IMR-90 (cell line): ENCODE data around the gene EPS8. TPM values are rescaled to one million over a fixed set of nuclear protein-coding genes. Genes with fewer than 3 reads are reported as not detected.

ENCODE experiments used
- ATAC-seq: fragments of 200-7000 bp; cut with Tn5 transposase; 2 replicates; pipeline ENCODE4 v1.9.1; 2020; ENCODE audit warnings: low read depth, mild to moderate bottlenecking, moderate library complexity
- BruUV-seq: library from RNA; stranded (reverse); fragments of 400-500 nt; replicated peaks from 2 replicates; lab custom pipeline; 2021; lab: Mats Ljungman, UMichigan
- CTCF ChIA-PET: fragments of 300-600 bp; formaldehyde crosslinking; extraction: SDS; loops from one replicate; lab custom pipeline; 2021; ENCODE audit warnings: antibody characterized with exemption; lab: Yijun Ruan, JAX
- POLR2A ChIA-PET: fragments of 300-600 bp; sonication (Branson Sonifier 250); formaldehyde crosslinking; loops from one replicate; lab custom pipeline; 2022; ENCODE audit warnings: antibody characterized with exemption; ENCODE audit not compliant: unreplicated experiment; lab: Charles Lee
- DNase-seq: peaks from one replicate; pipeline ENCODE4 v3.0.0; 2013
- H2AFZ ChIP-seq: replicated peaks from 2 replicates; pipeline ENCODE3; 2013; ENCODE audit warnings: low read length, mild to moderate bottlenecking; ENCODE audit not compliant: poor library complexity
- H2AK5ac ChIP-seq: 2 replicates; pipeline ENCODE4 v1.6.1; 2013; ENCODE audit warnings: low read depth, low read length, inconsistent platforms
- H2AK9ac ChIP-seq: replicated peaks from 2 replicates; pipeline ENCODE3; 2013; ENCODE audit warnings: mild to moderate bottlenecking, low read depth, low read length, moderate library complexity; ENCODE audit not compliant: poor library complexity
- H2BK120ac ChIP-seq: 2 replicates; pipeline ENCODE4 v1.6.1; 2013; ENCODE audit warnings: low read depth, low read length, inconsistent platforms
- H2BK15ac ChIP-seq: 3 replicates; pipeline ENCODE4 v1.6.1; 2013; ENCODE audit warnings: low read depth, low read length, inconsistent platforms
- H2BK20ac ChIP-seq: 2 replicates; pipeline ENCODE4 v1.6.1; 2013; ENCODE audit warnings: low read depth, mild to moderate bottlenecking, inconsistent platforms, low read length, moderate library complexity
- H2BK5ac ChIP-seq: 2 replicates; pipeline ENCODE4 v1.6.1; 2013; ENCODE audit warnings: mild to moderate bottlenecking, low read depth, low read length, inconsistent platforms; ENCODE audit not compliant: poor library complexity, severe bottlenecking
- H3K14ac ChIP-seq: replicated peaks from 2 replicates; pipeline ENCODE4 v1.6.1; 2013; ENCODE audit warnings: low read depth, low read length, inconsistent platforms
- H3K18ac ChIP-seq: 2 replicates; pipeline ENCODE4 v1.6.1; 2013; ENCODE audit warnings: low read depth, low read length, control low read depth
- H3K23ac ChIP-seq: 2 replicates; pipeline ENCODE4 v1.6.1; 2013; ENCODE audit warnings: low read depth, low read length, inconsistent platforms
- H3K27ac ChIP-seq: 2 replicates; pipeline ENCODE4 v1.5.1; 2013; ENCODE audit warnings: mild to moderate bottlenecking, control low read depth, low read length; ENCODE audit not compliant: insufficient read depth
- H3K27me3 ChIP-seq: 2 replicates; pipeline ENCODE4 v1.6.1; 2013; ENCODE audit warnings: low read length; ENCODE audit not compliant: control insufficient read depth, insufficient read depth
- H3K36me3 ChIP-seq: 2 replicates; pipeline ENCODE4 v1.6.1; 2013; ENCODE audit warnings: low read length, mixed read lengths; ENCODE audit not compliant: control insufficient read depth, insufficient read depth
- H3K4ac ChIP-seq: 2 replicates; pipeline ENCODE4 v1.6.1; 2013; ENCODE audit warnings: low read depth, low read length, inconsistent platforms
- H3K4me1 ChIP-seq: 2 replicates; pipeline ENCODE4 v1.6.1; 2013; ENCODE audit warnings: low read length, mixed read lengths; ENCODE audit not compliant: control insufficient read depth, insufficient read depth
- H3K4me2 ChIP-seq: 2 replicates; pipeline ENCODE4 v1.6.1; 2013; ENCODE audit warnings: low read depth, mild to moderate bottlenecking, control low read depth, low read length, moderate library complexity
- H3K4me3 ChIP-seq: 2 replicates; pipeline ENCODE4 v1.5.1; 2013; ENCODE audit warnings: low read depth, mild to moderate bottlenecking, control low read depth, low read length, moderate library complexity; ENCODE audit not compliant: insufficient read depth
- H3K56ac ChIP-seq: 2 replicates; pipeline ENCODE4 v1.6.1; 2013; ENCODE audit warnings: low read length, inconsistent platforms; ENCODE audit not compliant: insufficient read depth; ENCODE audit errors: extremely low read depth
- H3K79me1 ChIP-seq, 2 experiments: 2 replicates each; pipeline ENCODE4 v1.6.1; 2013; ENCODE audit warnings: low read length in 2 of 2, inconsistent platforms in 1 of 2, low read depth in 1 of 2
- H3K9ac ChIP-seq: 2 replicates; pipeline ENCODE4 v1.6.1; 2013; ENCODE audit warnings: low read depth, low read length, control low read depth
- H3K9me1 ChIP-seq: 2 replicates; pipeline ENCODE4 v1.6.1; 2013; ENCODE audit warnings: low read length, inconsistent platforms; ENCODE audit not compliant: insufficient read depth
- H3K9me3 ChIP-seq: 2 replicates; pipeline ENCODE4 v1.6.1; 2013; ENCODE audit warnings: low read length; ENCODE audit not compliant: control insufficient read depth, insufficient read depth
- H4K20me1 ChIP-seq: 2 replicates; pipeline ENCODE4 v1.6.1; 2013; ENCODE audit warnings: low read length, inconsistent platforms; ENCODE audit not compliant: insufficient read depth
- H4K5ac ChIP-seq: 2 replicates; pipeline ENCODE4 v1.6.1; 2013; ENCODE audit warnings: mild to moderate bottlenecking, low read depth, low read length, control low read depth
- H4K8ac ChIP-seq, 2 experiments: 2 replicates each; pipeline ENCODE4 v1.6.1; 2013; ENCODE audit warnings: low read depth in 2 of 2, low read length in 2 of 2, control low read depth in 1 of 2, inconsistent platforms in 1 of 2
- H4K91ac ChIP-seq: 2 replicates; pipeline ENCODE4 v1.6.1; 2013; ENCODE audit warnings: low read depth, low read length, inconsistent platforms; ENCODE audit not compliant: insufficient read depth
- CEBPB ChIP-seq: IDR thresholded peaks from 2 replicates; pipeline ENCODE4 v1.6.1; 2012; ENCODE audit warnings: low read depth, low read length, improper control_type of control experiment
- CHD1 ChIP-seq: IDR thresholded peaks from 2 replicates; pipeline ENCODE4 v1.6.1; 2012; ENCODE audit warnings: low read depth, low read length, improper control_type of control experiment
- CTCF ChIP-seq: conservative IDR thresholded peaks from 2 replicates; pipeline ENCODE4 v1.5.1; 2012; ENCODE audit warnings: mild to moderate bottlenecking, low read depth, low read length, improper control_type of control experiment
- FOS ChIP-seq: fragments of 150-350 bp; IDR thresholded peaks from 2 replicates; pipeline ENCODE4 v1.6.1; 2016; ENCODE audit warnings: low read depth, low read length
- MAFK ChIP-seq: IDR thresholded peaks from 2 replicates; pipeline ENCODE4 v1.6.1; 2012; ENCODE audit warnings: low read depth, low read length, improper control_type of control experiment
- MAZ ChIP-seq: IDR thresholded peaks from 2 replicates; pipeline ENCODE4 v1.6.1; 2012; ENCODE audit warnings: low read depth, mild to moderate bottlenecking, low read length, improper control_type of control experiment, moderate library complexity, borderline replicate concordance
- MXI1 ChIP-seq: IDR thresholded peaks from 2 replicates; pipeline ENCODE4 v1.6.1; 2012; ENCODE audit warnings: low read depth, mild to moderate bottlenecking, low read length, moderate library complexity, borderline replicate concordance
- NFE2L2 ChIP-seq: fragments of 150-350 bp; IDR thresholded peaks from 2 replicates; pipeline ENCODE4 v1.6.1; 2016; ENCODE audit warnings: low read depth, mild to moderate bottlenecking, low read length
- POLR2A ChIP-seq: IDR thresholded peaks from 2 replicates; pipeline ENCODE4 v1.6.1; 2012; ENCODE audit warnings: mild to moderate bottlenecking, low read depth, low read length
- RCOR1 ChIP-seq: IDR thresholded peaks from 2 replicates; pipeline ENCODE4 v1.6.1; 2012; ENCODE audit warnings: mild to moderate bottlenecking, low read length, improper control_type of control experiment; ENCODE audit not compliant: insufficient replicate concordance
- USF2 ChIP-seq: fragments of 150-350 bp; IDR thresholded peaks from 2 replicates; pipeline ENCODE4 v1.6.1; 2017; ENCODE audit warnings: mild to moderate bottlenecking, antibody characterized with exemption, low read length, low read depth
- WGBS, 2 experiments: methylation state at CpG; one replicate each; pipeline versions ENCODE4 v1.1.5 to v1.1.7; 2013; ENCODE audit warnings: missing lambda C conversion rate in 2 of 2; ENCODE audit not compliant: insufficient read length in 1 of 2; ENCODE audit errors: extremely low coverage in 2 of 2; 5-methylcytosine and 5-hydroxymethylcytosine counted together
- dilution Hi-C: fragments of 300-500 bp; cut with HindIII; formaldehyde crosslinking; loops from one replicate; pipeline ENCODE4 v1.14.3; 2018; ENCODE audit warnings: low sequenced_read_pairs; ENCODE audit not compliant: unreplicated experiment
- in situ Hi-C: fragments of 300-500 bp; cut with MboI; formaldehyde crosslinking; loops from 3 replicates; pipeline ENCODE4 v1.14.3; 2019; ENCODE audit warnings: low sequenced_read_pairs, inconsistent platforms, mixed read lengths
- intact Hi-C: fragments of 100-400 bp; cut with micrococcal nuclease; formaldehyde crosslinking; loops from 2 replicates; pipeline ENCODE4 v1.10.0; 2022
- polyA plus RNA-seq, 3 experiments: library from polyadenylated mRNA; depleted of rRNA; stranded (reverse); fragments of >200 nt; gene quantifications; 2 replicates each; pipeline ENCODE4 v1.2.3, GENCODE V29; 2012; ENCODE audit warnings: low replicate concordance in 1 of 3
- total RNA-seq: library from RNA; depleted of rRNA; stranded (reverse); fragments of >200 nt; gene quantifications from 2 replicates; pipeline ENCODE4 v1.2.3, GENCODE V29; 2012

EPS8 gene
- total and polyA plus RNA-seq, 2 of the 4 experiments (the other 2 are of a cell fraction), result 45.1 to 104 TPM

GRCh38 chr12:15646581-15646980, 142.6 kb downstream of the EPS8 start:
- ChIA-PET CTCF (no interaction called here), POLR2A (no interaction called here)
- peaks cover 2 to 8% of the 10 kb centered on the region in 2 experiments; a peak in 2 of 4 replicates for H3K79me1 ChIP-seq
- peak overlapping the region; percentile 71 for H2BK120ac ChIP-seq
- no peak overlapping the region for H2AFZ ChIP-seq
- in situ Hi-C loops (no loop called here), intact Hi-C loops (loop anchor here (5.0 kb wide), 1 partner anchor 141 kb away; the partner anchor contains the start of gene EPS8), dilution Hi-C loops (no loop called here)
- H3K4me2 ChIP-seq, result peak overlapping the region; percentile 41; the same call in 1 of the 2 replicates
- no peak overlapping the region; the same call in 1 of the 2 replicates for H3K27ac ChIP-seq
- H3K9ac ChIP-seq, result no peak overlapping the region
- H3K9me1 ChIP-seq, result peaks cover 10% of the 10 kb centered on the region
- no peak overlapping the region for H3K18ac ChIP-seq
- H3K9me3 ChIP-seq, result no peaks in the 10 kb centered on the region; the same call in 1 of the 2 replicates
- H3K56ac ChIP-seq, result no peak overlapping the region
- H2BK15ac ChIP-seq, result no peak overlapping the region; the same call in 1 of the 3 replicates
- 0 out of 2 replicates have a peak overlapping the region, but pooled peaks have one; percentile 88 for H4K91ac ChIP-seq
- H3K4me3 ChIP-seq, result no peak overlapping the region
- no peak overlapping the region for H3K14ac ChIP-seq
- H2AK5ac ChIP-seq, result no peak overlapping the region
- peak overlapping the region; percentile 84 for H2BK5ac ChIP-seq
- no peak overlapping the region for H2BK20ac ChIP-seq
- DNase-seq (peak; percentile 82), ATAC-seq (peak; percentile 85)
- H4K20me1 ChIP-seq, result no peaks in the 10 kb centered on the region
- peaks cover 4% of the 10 kb centered on the region for H3K36me3 ChIP-seq
- WGBS, 2 experiments, result no CpG with 5 or more reads among the region's 1 CpG
- TF ChIP-seq CHD1 (no peak), RCOR1 (no peak), CTCF (no peak), MXI1 (no peak), MAZ (no peak), MAFK (no peak), CEBPB (no peak), USF2 (no peak), POLR2A (no peak), NFE2L2 (no peak), FOS (no peak)
- no peak overlapping the region; the same call in 1 of the 2 replicates for H4K5ac ChIP-seq
- peaks cover 11% of the 10 kb centered on the region for H3K4me1 ChIP-seq
- no TSS peak for BruUV-seq
- H2AK9ac ChIP-seq, result no peak overlapping the region
- 0 out of 4 replicates have a peak overlapping the region, but pooled peaks of 1 of the 2 experiments have one; percentile 69 for H4K8ac ChIP-seq
- H3K23ac ChIP-seq, result peak overlapping the region; percentile 89; the same call in 1 of the 2 replicates
- no peaks in the 10 kb centered on the region for H3K27me3 ChIP-seq
- H3K4ac ChIP-seq, result peak overlapping the region; percentile 62; the same call in 1 of the 2 replicates
